Colonic mucosa (tissue), 4 donors: ENCODE measurements around the gene LINS1. TPM values are rescaled to one million over a fixed set of nuclear protein-coding genes. Genes with fewer than 3 reads are reported as not detected.

Source experiments
- DNase-seq: peaks from one replicate; pipeline ENCODE4 v3.0.0-alpha.2; 2020
- H3K27ac ChIP-seq: fragments of 200-600 bp; one replicate; pipeline ENCODE4 v1.8.0; 2021
- H3K27me3 ChIP-seq: fragments of 200-600 bp; one replicate; pipeline ENCODE4 v1.8.0; 2021
- H3K36me3 ChIP-seq: fragments of 200-600 bp; one replicate; pipeline ENCODE4 v1.8.0; 2021
- H3K4me1 ChIP-seq: fragments of 200-600 bp; one replicate; pipeline ENCODE4 v1.8.0; 2021; ENCODE audit warnings: mild to moderate bottlenecking
- H3K4me3 ChIP-seq: fragments of 200-600 bp; one replicate; pipeline ENCODE4 v1.8.0; 2021
- H3K9ac ChIP-seq, 2 donors: one replicate each; pipeline ENCODE4 v1.7.0; 2013; ENCODE audit warnings: control low read depth in 2 of 2, low read depth in 2 of 2, low read length in 2 of 2
- H3K9me3 ChIP-seq: fragments of 200-600 bp; one replicate; pipeline ENCODE4 v1.8.0; 2021
- intact Hi-C: fragments of 100-400 bp; cut with DNase I; formaldehyde crosslinking; loops from one replicate; pipeline ENCODE4 v1.14.1; 2022
- total RNA-seq, 2 donors: library from RNA; stranded (reverse); fragmentation: NEBNext Ultra II Directional in 1 of 2; extraction: Animal tissue kit (Norgen Biotek cat#: 25700) in 1 of 2; gene quantifications; one replicate each; pipeline ENCODE4 v1.2.1, GENCODE V29; 2021
- TF ChIP-seq, protein P1 (sequence below): fragments of 200-600 bp; IDR thresholded peaks from one replicate; pipeline ENCODE4 v1.8.0; 2022; ENCODE audit warnings: antibody characterized with exemption, mild to moderate bottlenecking
- donor health status: healthy.
- donor health status: DM: no; HTN: no; CAD: no.
- donor health status: DM: no; HTN: no; CAD: no.

Gene LINS1
- total RNA-seq, 2 donors from 2014 or later = 12.6 to 14.4 TPM

- Histone ChIP-seq H3K36me3 (no peaks in the 10 kb centered on the region), H3K9ac (no peak overlapping the region), H3K27ac (no peak overlapping the region), H3K9me3 (no peaks in the 10 kb centered on the region), H3K4me1 (peaks cover under 1% of the 10 kb centered on the region), H3K27me3 (no peaks in the 10 kb centered on the region), H3K4me3 (no peak overlapping the region)
- intact Hi-C loops = no loop called here
- TF ChIP-seq, protein P1, sequence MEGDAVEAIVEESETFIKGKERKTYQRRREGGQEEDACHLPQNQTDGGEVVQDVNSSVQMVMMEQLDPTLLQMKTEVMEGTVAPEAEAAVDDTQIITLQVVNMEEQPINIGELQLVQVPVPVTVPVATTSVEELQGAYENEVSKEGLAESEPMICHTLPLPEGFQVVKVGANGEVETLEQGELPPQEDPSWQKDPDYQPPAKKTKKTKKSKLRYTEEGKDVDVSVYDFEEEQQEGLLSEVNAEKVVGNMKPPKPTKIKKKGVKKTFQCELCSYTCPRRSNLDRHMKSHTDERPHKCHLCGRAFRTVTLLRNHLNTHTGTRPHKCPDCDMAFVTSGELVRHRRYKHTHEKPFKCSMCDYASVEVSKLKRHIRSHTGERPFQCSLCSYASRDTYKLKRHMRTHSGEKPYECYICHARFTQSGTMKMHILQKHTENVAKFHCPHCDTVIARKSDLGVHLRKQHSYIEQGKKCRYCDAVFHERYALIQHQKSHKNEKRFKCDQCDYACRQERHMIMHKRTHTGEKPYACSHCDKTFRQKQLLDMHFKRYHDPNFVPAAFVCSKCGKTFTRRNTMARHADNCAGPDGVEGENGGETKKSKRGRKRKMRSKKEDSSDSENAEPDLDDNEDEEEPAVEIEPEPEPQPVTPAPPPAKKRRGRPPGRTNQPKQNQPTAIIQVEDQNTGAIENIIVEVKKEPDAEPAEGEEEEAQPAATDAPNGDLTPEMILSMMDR = no peak
- DNase-seq = no peak
Observed at GRCh38 chr15:100642950-100643338, 41.0 kb upstream of the LINS1 start.

- Histone ChIP-seq H3K9ac (no peak overlapping the region), H3K36me3 (no peaks in the 10 kb centered on the region), H3K4me3 (no peak overlapping the region), H3K4me1 (peaks cover 3% of the 10 kb centered on the region), H3K27ac (no peak overlapping the region), H3K9me3 (no peaks in the 10 kb centered on the region), H3K27me3 (no peaks in the 10 kb centered on the region)
- TF ChIP-seq, protein P1 = no peak
- intact Hi-C loops = no loop called here
- no peak for DNase-seq
Observed at GRCh38 chr15:100642213-100642949, 40.4 kb upstream of the LINS1 start.

- Histone ChIP-seq H3K4me3 (no peak overlapping the region), H3K9me3 (no peaks in the 10 kb centered on the region), H3K36me3 (no peaks in the 10 kb centered on the region), H3K27me3 (no peaks in the 10 kb centered on the region), H3K4me1 (peaks cover 3% of the 10 kb centered on the region), H3K9ac (no peak overlapping the region), H3K27ac (no peak overlapping the region)
- intact Hi-C loops = no loop called here
- DNase-seq = no peak
- TF ChIP-seq, protein P1 = no peak
Observed at GRCh38 chr15:100638177-100638730, 36.3 kb upstream of the LINS1 start.

DNA sequence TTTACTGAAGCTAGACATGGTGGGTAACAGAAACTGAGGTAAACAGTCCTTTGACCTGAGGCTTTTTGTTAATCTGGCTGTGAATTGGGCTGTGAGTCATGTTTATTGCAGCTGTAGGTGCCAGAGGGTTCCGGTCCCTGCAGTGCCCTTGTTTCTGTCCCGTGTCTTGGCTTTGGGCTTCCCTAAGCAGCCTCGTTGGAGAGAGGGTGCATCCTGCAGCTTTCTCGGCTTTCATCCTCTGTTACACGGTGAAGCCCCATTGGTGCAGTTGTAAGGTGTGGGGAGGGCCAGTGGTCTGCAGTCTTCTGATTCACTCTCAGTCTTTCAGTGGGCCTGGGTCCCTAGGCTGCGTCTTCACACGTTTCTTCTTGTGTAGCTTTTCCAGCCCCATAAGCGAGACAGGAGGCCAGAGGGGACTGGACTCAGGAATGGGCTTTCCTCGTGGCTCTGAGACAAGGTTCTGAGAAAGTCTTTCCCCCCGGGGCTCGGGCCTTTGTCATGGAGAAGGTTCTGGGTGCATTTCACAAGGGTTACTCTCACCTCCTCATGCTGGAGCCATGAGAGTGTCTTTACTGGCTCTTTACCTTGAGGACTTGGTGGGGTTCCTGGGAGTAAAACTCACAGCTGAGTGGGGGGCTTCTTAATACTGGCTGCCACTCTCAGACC lies 33.6 kb upstream of the LINS1 start:
- Histone ChIP-seq H3K9me3 (no peaks in the 10 kb centered on the region), H3K27ac (no peak overlapping the region), H3K4me3 (no peak overlapping the region), H3K4me1 (peaks cover 3% of the 10 kb centered on the region), H3K27me3 (no peaks in the 10 kb centered on the region), H3K36me3 (no peaks in the 10 kb centered on the region), H3K9ac (no peak overlapping the region)
- DNase-seq = no peak
- TF ChIP-seq, protein P1 = no peak
- intact Hi-C loops = no loop called here

GRCh38 chr15:100633763-100634075 lies 31.7 kb upstream of the LINS1 start:
- Histone ChIP-seq H3K36me3 (no peaks in the 10 kb centered on the region), H3K9me3 (no peaks in the 10 kb centered on the region), H3K4me1 (peaks cover 3% of the 10 kb centered on the region), H3K9ac (no peak overlapping the region), H3K4me3 (no peak overlapping the region), H3K27me3 (no peaks in the 10 kb centered on the region), H3K27ac (no peak overlapping the region)
- intact Hi-C loops = no loop called here
- DNase-seq = no peak
- TF ChIP-seq, protein P1 = no peak
